ENCODE results near the gene CGRRF1.

The CGRRF1 gene

GRCh38 chr14:54489731-54490444 lies 19.8 kb upstream of the CGRRF1 start:
- no peak overlapping the region for H3K4me3 ChIP-seq (ENCODE audit: low read depth, low read length)
- no peak overlapping the region for H4K12ac ChIP-seq (ENCODE audit: low read depth, low read length)
- H3K4me1 ChIP-seq (ENCODE audit: control insufficient read depth in 1 of 2, insufficient read depth in 2 of 2, low read length in 2 of 2): peaks cover 10 to 18% of the 10 kb centered on the region in 2 experiments
- peak overlapping the region; percentile 79 for H4K91ac ChIP-seq (ENCODE audit: low read depth, low read length)
- no peaks in the 10 kb centered on the region for H3K36me3 ChIP-seq (ENCODE audit: control insufficient read depth in 1 of 2, insufficient read depth in 2 of 2, low read length in 2 of 2)
- peak overlapping the region; percentile 76 for H2BK120ac ChIP-seq (ENCODE audit: insufficient read depth, low read length, poor library complexity)
- no peak overlapping the region for H3K9ac ChIP-seq (ENCODE audit: low read length)
- peak overlapping the region; percentile 72 for H3K4me2 ChIP-seq (ENCODE audit: low read length)
- no peak overlapping the region for H2AFZ ChIP-seq (ENCODE audit: insufficient read depth, low read length, poor library complexity)
- peak overlapping the region; percentile 77 for H2BK12ac ChIP-seq (ENCODE audit: low read length)
- peaks cover 6% of the 10 kb centered on the region for H3K79me2 ChIP-seq (ENCODE audit: control insufficient read depth, insufficient read depth, low read length, poor library complexity)
- no CpG with 5 or more reads among the region's 4 CpGs for WGBS (ENCODE audit: extremely low coverage, insufficient coverage, insufficient read length)
- H3K18ac ChIP-seq (ENCODE audit: low read length): peak overlapping the region; percentile 61
- H2BK5ac ChIP-seq (ENCODE audit: low read depth, low read length, poor library complexity): no peak overlapping the region
- peak overlapping the region; percentile 83 for H4K8ac ChIP-seq (ENCODE audit: low read depth, low read length)
- peak overlapping the region; percentile 37 for H3K27ac ChIP-seq (ENCODE audit: low read depth, low read length)
- no peak overlapping the region for H3K23ac ChIP-seq (ENCODE audit: low read length)
- DNase-seq: peak; percentile 44 to 61
- peaks cover 16% of the 10 kb centered on the region for H3K79me1 ChIP-seq (ENCODE audit: low read length)
- no peaks in the 10 kb centered on the region for H3K27me3 ChIP-seq (ENCODE audit: insufficient read depth, low read length)
- H3K14ac ChIP-seq (ENCODE audit: low read length): peak overlapping the region; percentile 55
- H3K4ac ChIP-seq (ENCODE audit: low read depth, low read length): no peak overlapping the region
- H2AK5ac ChIP-seq (ENCODE audit: low read length): peak overlapping the region; percentile 79
- no peaks in the 10 kb centered on the region for H3K9me3 ChIP-seq (ENCODE audit: insufficient read depth, low read depth, low read length)

- Histone ChIP-seq H3K79me1 (ENCODE audit: low read length) (peaks cover 16% of the 10 kb centered on the region), H3K4me3 (ENCODE audit: low read depth, low read length) (no peak overlapping the region), H3K4ac (ENCODE audit: low read depth, low read length) (no peak overlapping the region), H2BK120ac (ENCODE audit: insufficient read depth, low read length, poor library complexity) (no peak overlapping the region), H4K8ac (ENCODE audit: low read depth, low read length) (no peak overlapping the region), H3K14ac (ENCODE audit: low read length) (no peak overlapping the region), H3K4me1 (ENCODE audit: control insufficient read depth in 1 of 2, insufficient read depth in 2 of 2, low read length in 2 of 2) (peaks cover 10 to 18% of the 10 kb centered on the region in 2 experiments), H3K4me2 (ENCODE audit: low read length) (peak overlapping the region; percentile 8), H2AFZ (ENCODE audit: insufficient read depth, low read length, poor library complexity) (no peak overlapping the region), H2AK5ac (ENCODE audit: low read length) (no peak overlapping the region), H2BK12ac (ENCODE audit: low read length) (no peak overlapping the region), H4K12ac (ENCODE audit: low read depth, low read length) (no peak overlapping the region), H2BK5ac (ENCODE audit: low read depth, low read length, poor library complexity) (no peak overlapping the region), H3K9ac (ENCODE audit: low read length) (no peak overlapping the region), H3K18ac (ENCODE audit: low read length) (no peak overlapping the region), H3K23ac (ENCODE audit: low read length) (no peak overlapping the region), H3K27me3 (ENCODE audit: insufficient read depth, low read length) (no peaks in the 10 kb centered on the region), H3K27ac (ENCODE audit: low read depth, low read length) (peak overlapping the region; percentile 37), H3K79me2 (ENCODE audit: control insufficient read depth, insufficient read depth, low read length, poor library complexity) (peaks cover 6% of the 10 kb centered on the region), H3K9me3 (ENCODE audit: insufficient read depth, low read depth, low read length) (no peaks in the 10 kb centered on the region), H4K91ac (ENCODE audit: low read depth, low read length) (no peak overlapping the region), H3K36me3 (ENCODE audit: control insufficient read depth in 1 of 2, insufficient read depth in 2 of 2, low read length in 2 of 2) (no peaks in the 10 kb centered on the region)
- peak; percentile 49 to 80 for DNase-seq
- WGBS (ENCODE audit: extremely low coverage, insufficient coverage, insufficient read length): no CpG with 5 or more reads among the region's 3 CpGs
Observed at GRCh38 chr14:54490445-54491175, 19.1 kb upstream of the CGRRF1 start.

GRCh38 chr14:54493293-54493692 lies 16.4 kb upstream of the CGRRF1 start:
- Histone ChIP-seq H3K9ac (ENCODE audit: low read length) (no peak overlapping the region), H3K18ac (ENCODE audit: low read length) (no peak overlapping the region), H2BK5ac (ENCODE audit: low read depth, low read length, poor library complexity) (no peak overlapping the region), H2BK12ac (ENCODE audit: low read length) (no peak overlapping the region), H3K4me3 (ENCODE audit: low read depth, low read length) (no peak overlapping the region), H3K14ac (ENCODE audit: low read length) (no peak overlapping the region), H2BK120ac (ENCODE audit: insufficient read depth, low read length, poor library complexity) (no peak overlapping the region), H2AFZ (ENCODE audit: insufficient read depth, low read length, poor library complexity) (no peak overlapping the region), H3K4ac (ENCODE audit: low read depth, low read length) (no peak overlapping the region), H3K27ac (ENCODE audit: low read depth, low read length) (no peak overlapping the region), H3K4me2 (ENCODE audit: low read length) (no peak overlapping the region), H3K79me2 (ENCODE audit: control insufficient read depth, insufficient read depth, low read length, poor library complexity) (peaks cover 5% of the 10 kb centered on the region), H2AK5ac (ENCODE audit: low read length) (no peak overlapping the region), H4K91ac (ENCODE audit: low read depth, low read length) (no peak overlapping the region), H4K8ac (ENCODE audit: low read depth, low read length) (no peak overlapping the region), H3K9me3 (ENCODE audit: insufficient read depth, low read depth, low read length) (no peaks in the 10 kb centered on the region), H3K4me1 (ENCODE audit: control insufficient read depth in 1 of 2, insufficient read depth in 2 of 2, low read length in 2 of 2) (peaks cover 10 to 15% of the 10 kb centered on the region in 2 experiments), H3K36me3 (ENCODE audit: control insufficient read depth in 1 of 2, insufficient read depth in 2 of 2, low read length in 2 of 2) (no peaks in the 10 kb centered on the region), H3K27me3 (ENCODE audit: insufficient read depth, low read length) (no peaks in the 10 kb centered on the region), H3K23ac (ENCODE audit: low read length) (no peak overlapping the region), H4K12ac (ENCODE audit: low read depth, low read length) (no peak overlapping the region), H3K79me1 (ENCODE audit: low read length) (peaks cover 13% of the 10 kb centered on the region)
- WGBS (ENCODE audit: extremely low coverage, insufficient coverage, insufficient read length): no CpG with 5 or more reads among the region's 13 CpGs
- DNase-seq: no peak

GRCh38 chr14:54497224-54497623 lies 12.5 kb upstream of the CGRRF1 start:
- H3K79me1 ChIP-seq (ENCODE audit: low read length): no peaks in the 10 kb centered on the region
- H3K9me3 ChIP-seq (ENCODE audit: insufficient read depth, low read depth, low read length): no peaks in the 10 kb centered on the region
- H3K4me3 ChIP-seq (ENCODE audit: low read depth, low read length): no peak overlapping the region
- no peak overlapping the region for H4K12ac ChIP-seq (ENCODE audit: low read depth, low read length)
- no peaks in the 10 kb centered on the region for H3K36me3 ChIP-seq (ENCODE audit: control insufficient read depth in 1 of 2, insufficient read depth in 2 of 2, low read length in 2 of 2)
- no peak overlapping the region for H3K23ac ChIP-seq (ENCODE audit: low read length)
- H2AFZ ChIP-seq (ENCODE audit: insufficient read depth, low read length, poor library complexity): no peak overlapping the region
- H2AK5ac ChIP-seq (ENCODE audit: low read length): no peak overlapping the region
- H3K18ac ChIP-seq (ENCODE audit: low read length): no peak overlapping the region
- no peak overlapping the region for H2BK12ac ChIP-seq (ENCODE audit: low read length)
- H4K8ac ChIP-seq (ENCODE audit: low read depth, low read length): no peak overlapping the region
- no peak overlapping the region for H2BK5ac ChIP-seq (ENCODE audit: low read depth, low read length, poor library complexity)
- H3K4me2 ChIP-seq (ENCODE audit: low read length): no peak overlapping the region
- H3K79me2 ChIP-seq (ENCODE audit: control insufficient read depth, insufficient read depth, low read length, poor library complexity): no peaks in the 10 kb centered on the region
- no peak overlapping the region for H3K27ac ChIP-seq (ENCODE audit: low read depth, low read length)
- H2BK120ac ChIP-seq (ENCODE audit: insufficient read depth, low read length, poor library complexity): no peak overlapping the region
- H3K14ac ChIP-seq (ENCODE audit: low read length): no peak overlapping the region
- no peak for DNase-seq
- no peak overlapping the region for H3K9ac ChIP-seq (ENCODE audit: low read length)
- no peak overlapping the region for H4K91ac ChIP-seq (ENCODE audit: low read depth, low read length)
- H3K27me3 ChIP-seq (ENCODE audit: insufficient read depth, low read length): no peaks in the 10 kb centered on the region
- no peaks in the 10 kb centered on the region for H3K4me1 ChIP-seq (ENCODE audit: control insufficient read depth in 1 of 2, insufficient read depth in 2 of 2, low read length in 2 of 2)
- WGBS (ENCODE audit: extremely low coverage, insufficient coverage, insufficient read length): no CpG with 5 or more reads among the region's 2 CpGs
- no peak overlapping the region for H3K4ac ChIP-seq (ENCODE audit: low read depth, low read length)
